ENCODE measurements around the gene C17orf113. TPM values are rescaled to one million over a fixed set of nuclear protein-coding genes. Genes with fewer than 3 reads are reported as not detected.

The C17orf113 gene
- total and polyA plus RNA-seq, 5 experiments from 2014 or later: 0.09 to 0.94 (median 0.33) TPM

GRCh38 chr17:42051013-42051400 is 606 bp upstream of the C17orf113 start:
- no peak for ATAC-seq
- Mint-ChIP-seq H3K27ac (peak overlapping the region in 4 of 10 donors; percentile 31 to 61 (median 44)), H3K4me1 (peaks cover 4 to 9% (median 7%) of the 10 kb centered on the region in 4 donors), H3K9me3 (no peaks in the 10 kb centered on the region), H3K27me3 (peaks cover 9 to 49% (median 27%) of the 10 kb centered on the region in 5 donors), H3K36me3 (no peaks in the 10 kb centered on the region), H3K4me3 (peak overlapping the region; percentile 67 to 89 (median 80))
- POLR2A ChIA-PET: interaction anchor here (1.5 kb wide), 1 partner anchor 10 kb away, joined by 4 read pairs; no protein-coding TSS in a partner anchor
- no peak for DNase-seq

DNA sequence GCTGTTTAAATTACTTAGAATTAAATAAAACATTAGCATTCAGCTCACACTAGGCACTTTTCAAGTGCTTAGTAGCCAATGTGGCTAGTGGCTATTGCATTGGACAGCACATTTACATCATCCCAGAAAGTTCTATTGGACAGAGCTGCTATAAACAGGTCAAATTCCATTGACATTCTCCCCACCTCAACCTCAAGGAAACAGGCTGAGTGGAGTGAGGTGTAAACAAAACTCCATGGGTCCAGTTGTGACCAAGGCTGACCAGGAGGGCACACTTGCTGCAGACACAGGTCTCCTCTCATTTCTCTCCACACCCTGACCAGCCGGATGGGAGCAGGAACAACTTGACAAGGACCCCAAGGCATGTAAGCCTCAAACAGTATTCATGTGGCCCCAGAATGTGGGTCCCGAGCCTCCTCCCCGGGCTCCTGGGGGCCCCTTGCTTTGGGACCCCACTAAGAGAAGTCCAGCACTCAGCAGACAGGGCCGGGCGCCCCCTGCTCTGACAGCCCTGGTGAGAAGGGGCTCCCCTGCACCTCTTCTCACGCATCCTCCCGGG is 488 bp downstream of the C17orf113 start:
- peak overlapping the region in 4 of 10 donors; percentile 41 to 81 (median 62) for H3K27ac Mint-ChIP-seq
- DNase-seq: no peak
- peak overlapping the region; percentile 66 to 88 (median 79) for H3K4me3 Mint-ChIP-seq
- ATAC-seq: no peak
- no peaks in the 10 kb centered on the region for H3K9me3 Mint-ChIP-seq
- H3K36me3 Mint-ChIP-seq: no peaks in the 10 kb centered on the region
- peaks cover 6 to 9% (median 7%) of the 10 kb centered on the region in 4 donors for H3K4me1 Mint-ChIP-seq
- H3K27me3 Mint-ChIP-seq: peaks cover 9 to 41% (median 19%) of the 10 kb centered on the region in 5 donors
- POLR2A ChIA-PET: interaction anchor here (1.2 kb wide), 1 partner anchor 29 kb away, joined by 3 read pairs; no protein-coding TSS in a partner anchor

GRCh38 chr17:42047343-42047742 is 3.1 kb downstream of the C17orf113 start:
- POLR2A ChIA-PET: interaction anchor here (0.7 kb wide), 1 partner anchor 547 kb away, joined by 4 read pairs; no protein-coding TSS in a partner anchor
- Mint-ChIP-seq H3K36me3 (no peaks in the 10 kb centered on the region), H3K9me3 (no peaks in the 10 kb centered on the region), H3K27ac (peak overlapping the region in 1 of 10 donors; percentile 33), H3K4me3 (no peak overlapping the region), H3K4me1 (peaks cover 6 to 9% (median 7%) of the 10 kb centered on the region in 4 donors), H3K27me3 (peaks cover 2 to 20% (median 6%) of the 10 kb centered on the region in 5 donors)
- ATAC-seq (no peak), DNase-seq (no peak)

DNA sequence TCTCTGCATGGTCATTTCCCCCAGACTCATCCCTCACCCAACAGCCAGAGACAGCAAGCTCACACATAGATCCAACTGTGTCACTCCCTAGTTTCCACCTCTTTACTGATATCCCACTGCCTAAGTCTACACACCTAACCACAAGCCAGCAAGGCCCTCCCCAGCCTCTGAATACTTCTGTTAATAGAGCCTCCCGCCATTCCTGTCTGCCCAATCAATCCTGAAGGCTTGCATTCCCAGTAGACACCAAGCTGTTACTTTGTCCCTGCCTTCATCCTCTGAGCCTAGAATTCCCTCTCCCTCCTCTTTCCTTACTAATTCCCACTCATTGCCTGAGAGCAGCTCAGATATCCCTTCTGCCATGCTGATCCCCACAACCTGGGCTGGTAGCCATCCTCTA is 4.7 kb downstream of the C17orf113 start:
- no peak overlapping the region for H3K4me3 Mint-ChIP-seq
- peaks cover 1 to 5% (median 3%) of the 10 kb centered on the region in 4 donors for H3K4me1 Mint-ChIP-seq
- H3K27me3 Mint-ChIP-seq: peaks cover 0 to 12% (median 3%) of the 10 kb centered on the region in 5 donors
- DNase-seq (no peak), ATAC-seq (no peak)
- POLR2A ChIA-PET: no interaction called here
- no peaks in the 10 kb centered on the region for H3K36me3 Mint-ChIP-seq
- peak overlapping the region in 2 of 10 donors; percentile 1 to 15 for H3K27ac Mint-ChIP-seq
- H3K9me3 Mint-ChIP-seq: no peaks in the 10 kb centered on the region

GRCh38 chr17:42042598-42043319 is 7.6 kb downstream of the C17orf113 start:
- Mint-ChIP-seq H3K4me1 (peaks cover 0 to 2% (median 0%) of the 10 kb centered on the region in 4 donors), H3K4me3 (no peak overlapping the region), H3K9me3 (no peaks in the 10 kb centered on the region), H3K27me3 (peaks cover 0 to 13% (median 2%) of the 10 kb centered on the region in 5 donors), H3K27ac (no peak overlapping the region), H3K36me3 (no peaks in the 10 kb centered on the region)
- POLR2A ChIA-PET: no interaction called here
- no peak for ATAC-seq
- no peak for DNase-seq

DNA sequence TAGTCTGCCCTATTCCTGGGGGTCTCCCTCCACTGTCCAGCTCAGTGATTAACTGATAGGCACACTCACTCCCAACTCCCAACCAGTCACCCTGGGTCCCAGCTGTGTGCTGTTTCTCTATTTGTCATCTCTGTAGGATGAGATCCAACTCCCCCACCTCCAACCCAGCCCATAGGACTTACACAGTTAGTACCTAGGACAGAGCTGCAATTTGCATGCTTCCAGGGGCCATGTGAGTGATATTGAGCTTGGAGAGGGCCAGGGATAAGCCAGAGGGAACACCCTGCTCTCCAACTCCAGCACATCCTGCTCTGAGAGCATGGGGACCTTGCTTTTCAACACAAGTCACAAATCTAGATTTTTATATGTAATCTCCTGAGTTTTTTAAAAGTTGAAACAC is 8.8 kb downstream of the C17orf113 start:
- no peak for DNase-seq
- peaks cover 0 to 2% (median 0%) of the 10 kb centered on the region in 4 donors for H3K4me1 Mint-ChIP-seq
- POLR2A ChIA-PET: interaction anchor here (1.0 kb wide), 1 partner anchor 71 kb away, joined by 3 read pairs; the partner anchor contains the start of gene DHX58
- H3K36me3 Mint-ChIP-seq: no peaks in the 10 kb centered on the region
- ATAC-seq: no peak
- H3K27ac Mint-ChIP-seq: peak overlapping the region in 1 of 10 donors; percentile 22
- no peak overlapping the region for H3K4me3 Mint-ChIP-seq
- peaks cover 0 to 16% (median 5%) of the 10 kb centered on the region in 5 donors for H3K27me3 Mint-ChIP-seq
- no peaks in the 10 kb centered on the region for H3K9me3 Mint-ChIP-seq

GRCh38 chr17:42040818-42041217 is 9.6 kb downstream of the C17orf113 start:
- no peaks in the 10 kb centered on the region for H3K9me3 Mint-ChIP-seq
- H3K4me1 Mint-ChIP-seq: no peaks in the 10 kb centered on the region
- ATAC-seq: no peak
- no peak overlapping the region for H3K27ac Mint-ChIP-seq
- DNase-seq: no peak
- peaks cover 0 to 16% (median 5%) of the 10 kb centered on the region in 5 donors for H3K27me3 Mint-ChIP-seq
- POLR2A ChIA-PET: interaction anchor here (0.9 to 1.0 kb wide), 2 partner anchors 10 to 72 kb away, joined by 3 to 4 read pairs; partner anchors contain the start of genes C17orf113 and DHX58
- H3K36me3 Mint-ChIP-seq: no peaks in the 10 kb centered on the region
- H3K4me3 Mint-ChIP-seq: no peak overlapping the region

DNA sequence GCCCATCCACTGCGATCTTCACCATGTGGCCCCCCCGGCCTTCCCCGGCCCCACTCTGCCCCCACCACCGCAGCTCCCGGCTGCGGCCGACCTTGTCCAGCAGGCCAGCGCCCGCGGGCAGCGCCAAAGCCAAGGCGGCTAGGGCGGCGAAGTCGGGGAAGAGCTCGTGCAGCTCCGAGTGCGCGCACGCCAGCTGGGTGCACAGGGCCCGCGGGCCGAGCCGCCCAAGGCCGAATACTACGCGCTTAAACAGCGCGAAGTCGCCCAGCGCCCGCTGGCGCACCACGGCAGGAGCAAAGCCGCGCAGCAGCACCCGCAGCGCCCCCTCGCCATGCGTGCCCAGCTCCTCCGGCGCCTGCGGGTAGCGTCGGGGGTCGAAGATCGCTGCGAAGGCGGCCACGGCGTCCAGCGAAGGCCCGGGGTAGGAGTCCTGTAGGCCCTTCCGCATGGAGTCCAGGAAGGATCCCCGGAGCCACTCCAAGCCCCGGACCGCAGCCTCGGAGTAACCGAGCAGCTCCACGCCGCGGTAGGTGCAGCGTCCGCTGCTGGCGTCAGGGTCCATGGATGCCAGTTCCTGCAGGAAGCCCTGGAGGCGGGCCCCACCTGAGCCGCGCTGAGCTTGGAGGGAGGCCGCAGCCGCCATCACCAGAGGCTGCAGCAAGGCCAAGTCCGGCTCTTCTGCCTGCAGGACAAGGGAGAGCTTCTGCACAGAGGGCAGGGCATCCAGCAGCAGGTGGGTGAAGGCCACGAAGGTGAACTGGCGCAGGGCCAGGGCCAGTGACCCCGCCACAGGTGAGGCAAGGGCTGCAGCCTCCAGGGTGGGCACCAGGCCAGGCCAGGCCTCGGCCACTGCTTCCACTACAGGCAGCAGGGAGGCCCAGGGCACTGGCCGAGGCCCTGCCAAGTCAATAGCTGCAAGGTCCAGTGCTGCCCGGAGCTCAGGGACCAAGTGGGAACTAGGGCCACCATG is 10.3 kb downstream of the C17orf113 start:
- Mint-ChIP-seq H3K36me3 (no peaks in the 10 kb centered on the region), H3K27ac (no peak overlapping the region), H3K9me3 (no peaks in the 10 kb centered on the region), H3K27me3 (peaks cover 0 to 19% (median 5%) of the 10 kb centered on the region in 5 donors), H3K4me1 (no peaks in the 10 kb centered on the region), H3K4me3 (no peak overlapping the region)
- DNase-seq (no peak), ATAC-seq (no peak)
- POLR2A ChIA-PET: interaction anchor here (0.9 to 1.0 kb wide), 2 partner anchors 11 to 72 kb away, joined by 3 to 4 read pairs; partner anchors contain the start of genes C17orf113 and DHX58

DNA sequence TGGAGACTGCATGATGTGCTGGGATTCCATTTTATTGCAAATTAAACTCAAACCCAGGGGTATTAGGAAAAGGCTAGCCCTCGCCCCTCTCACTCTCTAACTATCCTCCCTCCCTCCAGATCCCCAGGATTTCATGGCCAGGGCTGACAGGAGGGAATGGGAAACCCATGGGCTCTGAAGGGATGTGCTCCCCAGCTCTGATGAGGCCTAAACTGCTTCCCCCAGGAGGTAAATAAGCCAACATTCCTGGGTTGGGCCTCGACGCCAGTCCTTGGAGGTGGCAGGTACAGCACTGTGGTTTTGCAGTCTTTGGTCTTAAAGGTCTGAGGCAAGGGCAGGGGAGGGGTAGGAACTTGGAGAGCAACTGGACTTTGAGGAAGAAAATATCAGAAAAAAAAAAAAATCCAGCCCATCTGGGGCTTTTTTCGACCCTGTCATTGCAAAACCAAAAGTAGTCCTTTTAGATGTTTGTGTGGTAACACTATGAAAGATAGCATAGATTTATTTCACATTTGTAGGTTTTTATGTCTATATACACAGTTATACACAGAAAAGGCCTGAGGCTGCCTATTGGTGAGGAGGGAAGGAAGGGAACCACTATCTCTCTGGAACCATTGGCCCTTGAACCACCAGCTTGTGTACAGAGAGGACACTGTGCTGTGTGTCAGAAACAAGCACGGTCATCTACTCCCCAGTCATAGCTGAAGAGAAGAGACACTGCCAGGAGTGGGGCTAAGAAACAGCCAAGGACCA is 12.0 kb downstream of the C17orf113 start:
- ATAC-seq: no peak
- peaks cover 0 to 19% (median 5%) of the 10 kb centered on the region in 5 donors for H3K27me3 Mint-ChIP-seq

DNA sequence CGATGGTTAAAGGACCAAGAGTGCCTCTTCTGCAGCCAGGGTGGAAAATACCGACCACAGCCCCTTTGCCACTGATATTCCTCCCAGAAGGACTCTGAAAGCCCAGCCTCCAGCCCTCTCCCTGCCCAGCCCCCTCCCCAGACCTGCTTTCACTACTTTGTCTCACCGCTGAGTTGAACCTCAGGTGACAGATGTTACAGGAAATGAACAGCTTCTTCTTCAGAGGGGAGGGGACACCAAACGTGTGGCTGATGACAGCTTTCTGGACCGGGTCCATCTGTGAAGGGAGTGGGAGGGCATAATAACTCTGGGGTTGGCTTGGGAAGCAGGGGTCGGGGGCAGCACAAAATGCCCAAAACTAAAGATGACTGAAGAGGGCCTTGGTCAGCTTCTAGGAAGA is 16.3 kb downstream of the C17orf113 start:
- POLR2A ChIA-PET: interaction anchor here (1.2 kb wide), 1 partner anchor 16 kb away, joined by 3 read pairs; no protein-coding TSS in a partner anchor
- ATAC-seq (peak in 1 of 2 donors; percentile 29), DNase-seq (no peak)
- Mint-ChIP-seq H3K4me3 (no peak overlapping the region), H3K36me3 (no peaks in the 10 kb centered on the region), H3K4me1 (peaks cover 3 to 9% (median 6%) of the 10 kb centered on the region in 4 donors), H3K27ac (no peak overlapping the region), H3K27me3 (peaks cover 0 to 15% (median 5%) of the 10 kb centered on the region in 5 donors), H3K9me3 (no peaks in the 10 kb centered on the region)

More for the DNA sequence above, 12.0 kb downstream of the C17orf113 start:
- H3K4me1 Mint-ChIP-seq: peaks cover 3 to 9% (median 6%) of the 10 kb centered on the region in 4 donors
- DNase-seq: no peak
- H3K27ac Mint-ChIP-seq: no peak overlapping the region
- H3K36me3 Mint-ChIP-seq: no peaks in the 10 kb centered on the region
- POLR2A ChIA-PET: no interaction called here
- H3K9me3 Mint-ChIP-seq: no peaks in the 10 kb centered on the region
- H3K4me3 Mint-ChIP-seq: no peak overlapping the region

GRCh38 chr17:42031584-42031983 is 18.8 kb downstream of the C17orf113 start:
- Mint-ChIP-seq H3K9me3 (no peaks in the 10 kb centered on the region), H3K27me3 (peaks cover 0 to 8% (median 3%) of the 10 kb centered on the region in 5 donors), H3K27ac (no peak overlapping the region), H3K36me3 (no peaks in the 10 kb centered on the region), H3K4me1 (peaks cover 3 to 9% (median 7%) of the 10 kb centered on the region in 4 donors), H3K4me3 (no peak overlapping the region)
- DNase-seq (no peak), ATAC-seq (no peak)
- POLR2A ChIA-PET: no interaction called here

Measured in naive thymus-derived CD8-positive, alpha-beta T cell (primary cell).